ENCODE results near the gene NAP1L2.
"Not testable (repeated sequence)": the region's sequence is repeated elsewhere in the genome, so short reads cannot be mapped to it uniquely, and the experiment has no call there.

Gene NAP1L2

GRCh38 chrX:73214426-73215094, at the start of gene NAP1L2:
Gene NAP1L2 (minus strand): TSS chrX:73214851. CDS start chrX:73214492, 359 bp downstream.
- no peak for FAIRE-seq

GRCh38 chrX:73262991-73263390, 48.3 kb upstream of the NAP1L2 start:
- FAIRE-seq: no peak

- no peak for FAIRE-seq
Measured at GRCh38 chrX:73239242-73239641, 24.6 kb upstream of the NAP1L2 start.

GRCh38 chrX:73217621-73218020, 3.0 kb upstream of the NAP1L2 start:
- no peak for FAIRE-seq

- no peak for FAIRE-seq
Measured at GRCh38 chrX:73215246-73215645, 595 bp upstream of the NAP1L2 start.

- no peak for FAIRE-seq
Measured at GRCh38 chrX:73213734-73214425, 771 bp downstream of the NAP1L2 start.

- no peak for FAIRE-seq
Measured at GRCh38 chrX:73206366-73206765, 8.3 kb downstream of the NAP1L2 start.

- no peak for FAIRE-seq
Measured at GRCh38 chrX:73182502-73183114, 32.0 kb downstream of the NAP1L2 start.

GRCh38 chrX:73168945-73169344, 45.7 kb downstream of the NAP1L2 start:
- FAIRE-seq: not testable (repeated sequence)

All from G401.6 (cell line).